Suprapubic skin (tissue), 4 donors: ENCODE results near the gene ANXA2. TPM values are rescaled to one million over a fixed set of nuclear protein-coding genes. Genes with fewer than 3 reads are reported as not detected.
"Not testable (repeated sequence)": the region's sequence is repeated elsewhere in the genome, so short reads cannot be mapped to it uniquely, and the experiment has no call there.

Experiments used
- DNase-seq, 2 donors: peaks; one replicate each; pipeline ENCODE4 v3.0.0-alpha.2; 2019; ENCODE audit warnings: low spot score in 2 of 2
- H3K27ac ChIP-seq: fragments of 200-600 bp; sonication (generic); one replicate; pipeline ENCODE4 v1.5.1; 2019
- H3K27me3 ChIP-seq: fragments of 200-600 bp; sonication (generic); one replicate; pipeline ENCODE4 v1.5.1; 2019
- H3K36me3 ChIP-seq: fragments of 200-600 bp; sonication (generic); one replicate; pipeline ENCODE4 v1.5.1; 2019
- H3K4me1 ChIP-seq: fragments of 200-600 bp; sonication (generic); one replicate; pipeline ENCODE4 v1.5.1; 2019
- H3K4me3 ChIP-seq: fragments of 200-600 bp; sonication (generic); one replicate; pipeline ENCODE4 v1.5.1; 2019; ENCODE audit warnings: mild to moderate bottlenecking
- H3K9me3 ChIP-seq: fragments of 200-600 bp; sonication (generic); one replicate; pipeline ENCODE4 v1.5.1; 2019
- EP300 ChIP-seq: sonication (generic); formaldehyde crosslinking; IDR thresholded peaks from one replicate; pipeline ENCODE4 v1.6.1; 2017; ENCODE audit warnings: antibody characterized with exemption
- POLR2A ChIP-seq, 2 donors: fragments of 450-650 bp; IDR thresholded peaks; one replicate each; pipeline ENCODE4 v1.6.1; 2017; ENCODE audit warnings: antibody characterized with exemption in 2 of 2, mild to moderate bottlenecking in 2 of 2, moderate library complexity in 2 of 2
- POLR2AphosphoS5 ChIP-seq, 3 donors: sonication (generic); formaldehyde crosslinking; IDR thresholded peaks; one replicate each; pipeline ENCODE4 v1.6.1; 2017; ENCODE audit warnings: antibody characterized with exemption in 3 of 3
- WGBS: methylation state at CpG from one replicate; pipeline ENCODE4 v1.1.5; 2018; 5-methylcytosine and 5-hydroxymethylcytosine counted together
- total RNA-seq, 4 donors: library from RNA; depleted of rRNA; stranded (reverse); fragments of >200 nt; gene quantifications; one replicate each; pipeline ENCODE4 v1.1.0, GENCODE V29; 2016
- TF ChIP-seq, protein P1 (sequence below), 2 donors: fragments of 200-600 bp in 1 of 2; fragments of 450-650 bp in 1 of 2; sonication (generic) in 1 of 2; IDR thresholded peaks; one replicate each; pipeline ENCODE4 v1.5.1; 2016 to 2019; ENCODE audit warnings: antibody characterized with exemption in 2 of 2, mild to moderate bottlenecking in 1 of 2, moderate library complexity in 1 of 2

Gene ANXA2
- total RNA-seq, 4 donors from 2014 or later = 1,379 to 1,734 (median 1,554) TPM

GRCh38 chr15:60340207-60340921, 57.4 kb downstream of the ANXA2 start:
- no peaks in the 10 kb centered on the region for H3K9me3 ChIP-seq
- peaks cover 5% of the 10 kb centered on the region for H3K36me3 ChIP-seq
- no peak overlapping the region for H3K4me3 ChIP-seq
- 81% methylated on average over 9 of the region's 9 CpGs for WGBS
- H3K4me1 ChIP-seq = no peaks in the 10 kb centered on the region
- no peak for DNase-seq
- no peak overlapping the region for H3K27ac ChIP-seq
- TF ChIP-seq EP300 (no peak), POLR2A (IDR thresholded peaks at IDR 0.05) (no peak), POLR2AphosphoS5 (IDR thresholded peaks at IDR 0.05) (no peak)
- TF ChIP-seq, protein P1, sequence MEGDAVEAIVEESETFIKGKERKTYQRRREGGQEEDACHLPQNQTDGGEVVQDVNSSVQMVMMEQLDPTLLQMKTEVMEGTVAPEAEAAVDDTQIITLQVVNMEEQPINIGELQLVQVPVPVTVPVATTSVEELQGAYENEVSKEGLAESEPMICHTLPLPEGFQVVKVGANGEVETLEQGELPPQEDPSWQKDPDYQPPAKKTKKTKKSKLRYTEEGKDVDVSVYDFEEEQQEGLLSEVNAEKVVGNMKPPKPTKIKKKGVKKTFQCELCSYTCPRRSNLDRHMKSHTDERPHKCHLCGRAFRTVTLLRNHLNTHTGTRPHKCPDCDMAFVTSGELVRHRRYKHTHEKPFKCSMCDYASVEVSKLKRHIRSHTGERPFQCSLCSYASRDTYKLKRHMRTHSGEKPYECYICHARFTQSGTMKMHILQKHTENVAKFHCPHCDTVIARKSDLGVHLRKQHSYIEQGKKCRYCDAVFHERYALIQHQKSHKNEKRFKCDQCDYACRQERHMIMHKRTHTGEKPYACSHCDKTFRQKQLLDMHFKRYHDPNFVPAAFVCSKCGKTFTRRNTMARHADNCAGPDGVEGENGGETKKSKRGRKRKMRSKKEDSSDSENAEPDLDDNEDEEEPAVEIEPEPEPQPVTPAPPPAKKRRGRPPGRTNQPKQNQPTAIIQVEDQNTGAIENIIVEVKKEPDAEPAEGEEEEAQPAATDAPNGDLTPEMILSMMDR (IDR thresholded peaks at IDR 0.05) = no peak
- H3K27me3 ChIP-seq = no peaks in the 10 kb centered on the region

GRCh38 chr15:60339236-60339635, 58.5 kb downstream of the ANXA2 start:
- TF ChIP-seq POLR2A (IDR thresholded peaks at IDR 0.05) = no peak
- TF ChIP-seq, protein P1 (IDR thresholded peaks at IDR 0.05) = no peak
- no peak for TF ChIP-seq POLR2AphosphoS5 (IDR thresholded peaks at IDR 0.05)
- no peak for TF ChIP-seq EP300
- Histone ChIP-seq H3K27me3 (no peaks in the 10 kb centered on the region), H3K9me3 (no peaks in the 10 kb centered on the region), H3K4me1 (no peaks in the 10 kb centered on the region), H3K4me3 (no peak overlapping the region), H3K27ac (no peak overlapping the region), H3K36me3 (no peaks in the 10 kb centered on the region)
- no peak for DNase-seq
- WGBS = 92% methylated on average over 9 of the region's 9 CpGs

- Histone ChIP-seq H3K36me3 (no peaks in the 10 kb centered on the region), H3K4me1 (no peaks in the 10 kb centered on the region), H3K9me3 (no peaks in the 10 kb centered on the region), H3K27me3 (no peaks in the 10 kb centered on the region), H3K4me3 (no peak overlapping the region), H3K27ac (no peak overlapping the region)
- no peak for DNase-seq
- WGBS = 69% methylated on average over 3 of the region's 3 CpGs
- no peak for TF ChIP-seq POLR2AphosphoS5 (IDR thresholded peaks at IDR 0.05)
- TF ChIP-seq POLR2A (IDR thresholded peaks at IDR 0.05) = no peak
- TF ChIP-seq EP300 = no peak
- TF ChIP-seq, protein P1 (IDR thresholded peaks at IDR 0.05) = no peak
These were observed 59.0 kb downstream of the ANXA2 start for GRCh38 chr15:60338810-60339209.

GRCh38 chr15:60337076-60337475, 60.7 kb downstream of the ANXA2 start:
- no peaks in the 10 kb centered on the region for H3K36me3 ChIP-seq
- no peak overlapping the region for H3K27ac ChIP-seq
- no peak overlapping the region for H3K4me3 ChIP-seq
- DNase-seq = no peak
- no peaks in the 10 kb centered on the region for H3K27me3 ChIP-seq
- 86% methylated on average over 4 of the region's 4 CpGs for WGBS
- no peaks in the 10 kb centered on the region for H3K4me1 ChIP-seq
- no peaks in the 10 kb centered on the region for H3K9me3 ChIP-seq
- TF ChIP-seq, protein P1 (IDR thresholded peaks at IDR 0.05) = no peak
- TF ChIP-seq POLR2AphosphoS5 (IDR thresholded peaks at IDR 0.05) (no peak), POLR2A (IDR thresholded peaks at IDR 0.05) (no peak), EP300 (no peak)

- DNase-seq = not testable (repeated sequence)
- 63% methylated on average over 4 of the region's 4 CpGs for WGBS
These were observed 62.5 kb downstream of the ANXA2 start for GRCh38 chr15:60335296-60335695.

More at GRCh38 chr15:60335296-60335695, 62.5 kb downstream of the ANXA2 start:
- not testable (repeated sequence) for H3K27ac ChIP-seq, H3K4me1 ChIP-seq, H3K36me3 ChIP-seq, H3K9me3 ChIP-seq, H3K4me3 ChIP-seq, H3K27me3 ChIP-seq
